ENCODE data around the gene MYO10. TPM values are rescaled to one million over a fixed set of nuclear protein-coding genes. Genes with fewer than 3 reads are reported as not detected.

MYO10 gene
- total and polyA plus RNA-seq, 2 experiments from 2014 or later = 33.7 to 52.4 TPM

- H3K4me1 ChIP-seq (ENCODE audit: insufficient read depth) = peaks cover 17% of the 10 kb centered on the region
- H4K20me1 ChIP-seq (ENCODE audit: insufficient read depth, poor library complexity, severe bottlenecking) = peaks cover 10% of the 10 kb centered on the region
- no peaks in the 10 kb centered on the region for H3K9me2 ChIP-seq (replicated peaks; ENCODE audit: insufficient read depth)
- TF ChIP-seq EZH2phosphoT487 (IDR thresholded peaks at IDR 0.05; ENCODE audit: low read depth, severe bottlenecking, unreplicated experiment) = no peak
- no peak for TF ChIP-seq EZH2 (IDR thresholded peaks at IDR 0.05; ENCODE audit: borderline replicate concordance)
- TF ChIP-seq CTCF (IDR thresholded peaks at IDR 0.05; ENCODE audit: poor library complexity) = no peak
- no peaks in the 10 kb centered on the region for H3K36me3 ChIP-seq (replicated peaks; ENCODE audit: insufficient read depth, low read depth)
- no peak overlapping the region for H3K4me2 ChIP-seq
- no peaks in the 10 kb centered on the region for H3K9me3 ChIP-seq (ENCODE audit: low read depth)
- H3K79me2 ChIP-seq = peaks cover 71% of the 10 kb centered on the region
- WGBS (ENCODE audit: low lambda C conversion rate, missing lambda C conversion rate) = 92% methylated on average over 5 of the region's 5 CpGs
- no peak overlapping the region for H3K4me3 ChIP-seq
- H2AFZ ChIP-seq = no peak overlapping the region
- no peak overlapping the region for H3K27ac ChIP-seq
- H3K27me3 ChIP-seq = no peaks in the 10 kb centered on the region
- DNase-seq (ENCODE audit: low spot score) = no peak
These were observed 128.6 kb downstream of the MYO10 start for GRCh38 chr5:16807547-16807864.

DNA sequence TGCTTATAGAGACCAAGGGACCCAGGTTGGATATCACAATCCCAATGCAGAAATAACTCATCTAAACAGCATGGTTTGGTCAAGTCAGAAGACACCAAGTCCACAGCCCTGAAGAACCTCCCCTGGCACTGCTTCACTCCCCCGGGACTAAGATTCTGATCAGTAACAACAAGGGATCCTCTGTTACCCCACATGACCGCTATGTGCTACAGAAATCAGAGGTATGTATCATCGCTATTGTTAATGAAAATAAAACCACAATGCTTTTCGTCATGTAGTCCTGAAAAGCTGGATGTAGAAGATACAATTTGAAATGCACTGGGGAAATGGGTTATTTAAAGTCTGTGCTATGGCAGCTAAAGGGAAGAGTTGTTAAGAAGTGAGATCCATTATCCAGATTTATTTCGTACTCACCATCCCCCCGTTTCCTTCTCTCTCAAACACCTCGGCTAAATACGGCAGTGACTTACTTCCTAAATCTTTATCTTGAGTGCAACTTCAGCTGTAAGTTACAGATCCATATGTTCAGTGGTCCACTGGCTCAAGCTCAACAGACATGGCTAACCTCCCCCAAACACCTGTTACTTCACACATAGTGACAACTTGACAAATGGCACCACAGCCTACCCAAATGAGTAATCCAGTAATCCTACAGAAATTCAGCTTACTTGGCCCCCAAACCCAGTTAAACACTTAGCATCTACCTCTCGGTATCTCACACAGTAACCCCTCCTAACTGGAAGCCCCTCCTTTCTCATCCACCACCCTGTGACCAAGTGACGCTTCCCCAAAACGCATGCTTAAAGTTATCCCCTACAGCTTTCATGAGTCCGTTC is 129.2 kb downstream of the MYO10 start:
- Histone ChIP-seq H3K4me2 (no peak overlapping the region), H2AFZ (no peak overlapping the region), H3K9me3 (ENCODE audit: low read depth) (no peaks in the 10 kb centered on the region), H3K27me3 (no peaks in the 10 kb centered on the region), H3K27ac (no peak overlapping the region), H3K9me2 (replicated peaks; ENCODE audit: insufficient read depth) (no peaks in the 10 kb centered on the region), H3K4me3 (no peak overlapping the region), H3K36me3 (replicated peaks; ENCODE audit: insufficient read depth, low read depth) (no peaks in the 10 kb centered on the region), H3K4me1 (ENCODE audit: insufficient read depth) (peaks cover 11% of the 10 kb centered on the region), H3K79me2 (peaks cover 74% of the 10 kb centered on the region), H4K20me1 (ENCODE audit: insufficient read depth, poor library complexity, severe bottlenecking) (peaks cover 13% of the 10 kb centered on the region)
- WGBS (ENCODE audit: low lambda C conversion rate, missing lambda C conversion rate) = 86% methylated on average over 12 of the region's 12 CpGs
- no peak for DNase-seq (ENCODE audit: low spot score)
- TF ChIP-seq EZH2 (IDR thresholded peaks at IDR 0.05; ENCODE audit: borderline replicate concordance) (no peak), EZH2phosphoT487 (IDR thresholded peaks at IDR 0.05; ENCODE audit: low read depth, severe bottlenecking, unreplicated experiment) (no peak), CTCF (IDR thresholded peaks at IDR 0.05; ENCODE audit: poor library complexity) (no peak)

GRCh38 chr5:16805486-16805885 is 130.6 kb downstream of the MYO10 start:
- no peak for DNase-seq (ENCODE audit: low spot score)
- 73% methylated on average over 7 of the region's 7 CpGs for WGBS (ENCODE audit: low lambda C conversion rate, missing lambda C conversion rate)
- no peak for TF ChIP-seq CTCF (IDR thresholded peaks at IDR 0.05; ENCODE audit: poor library complexity)
- TF ChIP-seq EZH2 (IDR thresholded peaks at IDR 0.05; ENCODE audit: borderline replicate concordance) = no peak
- no peak for TF ChIP-seq EZH2phosphoT487 (IDR thresholded peaks at IDR 0.05; ENCODE audit: low read depth, severe bottlenecking, unreplicated experiment)
- no peaks in the 10 kb centered on the region for H3K27me3 ChIP-seq
- H4K20me1 ChIP-seq (ENCODE audit: insufficient read depth, poor library complexity, severe bottlenecking) = peaks cover 14% of the 10 kb centered on the region
- H3K4me2 ChIP-seq = no peak overlapping the region
- H3K9me2 ChIP-seq (replicated peaks; ENCODE audit: insufficient read depth) = no peaks in the 10 kb centered on the region
- no peaks in the 10 kb centered on the region for H3K9me3 ChIP-seq (ENCODE audit: low read depth)
- no peak overlapping the region for H3K4me3 ChIP-seq
- no peak overlapping the region for H3K27ac ChIP-seq
- peaks cover 10% of the 10 kb centered on the region for H3K4me1 ChIP-seq (ENCODE audit: insufficient read depth)
- no peaks in the 10 kb centered on the region for H3K36me3 ChIP-seq (replicated peaks; ENCODE audit: insufficient read depth, low read depth)
- peaks cover 76% of the 10 kb centered on the region for H3K79me2 ChIP-seq
- H2AFZ ChIP-seq = no peak overlapping the region
